GM06990 (cell line): ENCODE measurements around the gene DNAAF1.

Experiments
- DNase-seq: peaks from one replicate; pipeline ENCODE4 v3.0.0-alpha.2; 2011; ENCODE audit not compliant: insufficient read length; ENCODE audit errors: extremely low read depth
- H3K27me3 ChIP-seq: replicated peaks from 2 replicates; pipeline ENCODE4 v1.6.0; 2011; ENCODE audit warnings: low read length; ENCODE audit not compliant: control insufficient read depth, insufficient read depth
- H3K36me3 ChIP-seq: 2 replicates; pipeline ENCODE4 v1.5.1; 2011; ENCODE audit warnings: low read length; ENCODE audit not compliant: control insufficient read depth, insufficient read depth
- H3K4me3 ChIP-seq: replicated peaks from 2 replicates; pipeline ENCODE4 v1.5.1; 2011; ENCODE audit warnings: low read depth, mild to moderate bottlenecking, control low read depth, low read length
- CTCF ChIP-seq: IDR thresholded peaks from 2 replicates; pipeline ENCODE4 v1.5.1; 2011; ENCODE audit warnings: low read length, control low read depth, mild to moderate bottlenecking, inconsistent platforms; ENCODE audit not compliant: insufficient read depth, poor library complexity, severe bottlenecking

Gene DNAAF1

DNA sequence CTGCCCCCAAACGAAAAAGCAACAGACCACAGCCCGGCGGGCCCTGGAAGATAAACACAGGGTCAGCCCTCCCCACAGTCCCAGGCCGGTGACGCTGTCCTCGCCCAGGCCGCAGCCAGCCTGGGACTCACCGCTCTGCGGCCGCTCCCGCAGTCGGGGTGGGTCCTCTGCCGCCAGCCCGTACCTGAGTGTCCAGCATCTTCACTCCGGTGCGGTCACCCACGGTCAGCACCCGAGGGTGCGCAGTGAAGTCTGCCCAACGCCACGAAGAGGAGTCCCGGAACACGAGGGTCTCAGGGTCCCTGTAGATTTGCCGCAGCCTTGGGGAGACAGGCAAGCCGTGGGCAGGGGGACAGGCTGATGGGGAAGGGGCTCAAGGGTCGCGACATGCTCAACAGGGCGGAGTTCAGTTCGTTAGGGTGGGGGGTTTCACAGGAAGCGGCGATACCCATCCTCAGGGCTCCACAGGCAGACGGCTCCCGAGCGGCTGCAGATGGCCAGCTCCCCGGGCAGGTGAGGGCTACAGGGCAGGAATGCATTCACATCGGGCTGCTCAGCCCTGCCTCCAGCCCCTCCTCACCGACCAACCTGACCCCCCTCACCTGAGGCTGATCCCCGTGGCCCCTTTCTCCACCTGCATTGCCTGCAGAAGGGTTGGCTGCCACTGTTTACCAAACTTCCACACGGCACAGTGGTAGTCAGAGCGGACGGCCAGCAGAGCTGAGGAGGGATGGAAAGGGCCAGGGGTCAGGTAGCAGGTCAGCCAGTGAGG is 36.2 kb downstream of the DNAAF1 start:
- TF ChIP-seq CTCF: no peak
- Histone ChIP-seq H3K27me3 (no peaks in the 10 kb centered on the region), H3K36me3 (peaks cover 25% of the 10 kb centered on the region), H3K4me3 (no peak overlapping the region)
- DNase-seq: no peak

DNA sequence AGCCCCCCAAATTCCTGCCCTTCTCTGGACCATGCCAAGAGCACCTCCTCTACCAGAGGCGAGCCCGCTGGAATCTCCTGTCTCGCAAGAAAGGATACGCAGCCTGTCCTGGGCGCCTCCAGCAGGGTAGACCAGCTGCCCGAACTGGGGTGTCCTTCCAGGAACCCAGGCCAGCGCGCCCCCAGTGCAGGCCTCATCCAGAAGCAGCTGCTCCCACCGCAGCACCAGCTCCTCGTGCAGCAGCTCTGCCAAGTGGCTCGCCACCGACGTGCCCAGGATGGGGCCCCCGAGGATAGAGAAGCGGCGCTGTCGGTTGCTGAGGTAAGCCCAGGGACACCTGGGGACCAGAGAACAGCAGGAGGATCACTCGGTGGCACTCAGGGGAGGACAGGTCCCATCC is 37.0 kb downstream of the DNAAF1 start:
- no peak for TF ChIP-seq CTCF
- no peak overlapping the region for H3K4me3 ChIP-seq
- peaks cover 25% of the 10 kb centered on the region for H3K36me3 ChIP-seq
- no peak for DNase-seq
- H3K27me3 ChIP-seq: no peaks in the 10 kb centered on the region

DNA sequence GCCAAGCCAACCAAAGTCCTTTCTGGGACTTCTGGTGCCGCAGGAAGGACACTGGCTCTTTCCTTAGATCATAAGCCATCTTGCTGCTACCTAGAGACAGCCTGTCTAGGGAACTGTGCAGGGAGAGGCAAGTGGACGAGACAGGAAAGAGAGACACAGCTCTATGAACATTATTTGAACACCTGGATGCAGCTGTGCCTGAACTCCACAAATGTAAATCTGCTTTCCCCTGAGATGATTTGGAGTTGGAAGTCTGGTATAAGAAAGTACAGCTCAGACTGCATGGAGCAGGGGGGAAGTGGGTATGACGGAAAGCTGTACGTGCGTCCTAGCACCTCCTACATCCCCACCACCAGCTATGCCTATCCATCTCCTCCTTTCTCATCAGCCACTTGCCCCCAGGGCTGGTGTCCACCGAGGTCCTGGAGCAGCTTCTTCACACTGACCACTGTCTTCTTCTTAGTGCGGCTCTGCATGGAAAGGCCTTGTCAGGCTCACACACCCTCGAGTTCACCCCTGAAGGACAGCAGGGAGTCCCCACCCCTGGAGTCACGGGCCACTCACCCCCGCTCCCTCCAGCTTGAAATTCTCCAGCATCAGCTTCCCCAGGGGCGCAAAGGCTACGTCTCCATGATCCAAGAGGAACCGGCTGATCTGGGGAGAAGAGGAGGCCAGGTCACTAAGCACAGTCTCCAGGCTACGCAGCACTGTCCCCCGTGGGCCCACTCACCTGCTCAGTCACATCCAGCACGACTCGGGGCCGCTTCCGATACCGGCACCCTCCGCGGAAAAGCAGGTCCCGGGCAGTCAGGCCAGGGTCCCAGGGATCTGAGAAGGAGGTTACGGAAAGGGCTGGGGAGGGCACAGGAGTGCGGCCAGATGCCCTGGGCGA is 37.8 kb downstream of the DNAAF1 start:
- no peak for DNase-seq
- Histone ChIP-seq H3K36me3 (peaks cover 25% of the 10 kb centered on the region), H3K27me3 (no peaks in the 10 kb centered on the region), H3K4me3 (no peak overlapping the region)
- no peak for TF ChIP-seq CTCF

- TF ChIP-seq CTCF: no peak
- Histone ChIP-seq H3K27me3 (no peaks in the 10 kb centered on the region), H3K4me3 (no peak overlapping the region), H3K36me3 (peaks cover 22% of the 10 kb centered on the region)
- no peak for DNase-seq
Measured at GRCh38 chr16:84183572-84183875, 38.4 kb downstream of the DNAAF1 start.

GRCh38 chr16:84183911-84184591 is 38.9 kb downstream of the DNAAF1 start:
- TF ChIP-seq CTCF: no peak
- Histone ChIP-seq H3K27me3 (no peaks in the 10 kb centered on the region), H3K36me3 (peaks cover 21% of the 10 kb centered on the region), H3K4me3 (no peak overlapping the region)
- no peak for DNase-seq
